CD4-positive, alpha-beta T cell treated with Interleukin-6 at 100 ng/mL for 8 hours (primary cell): ENCODE measurements around the gene TBXAS1.
"Not testable (repeated sequence)": the region's sequence is repeated elsewhere in the genome, so short reads cannot be mapped to it uniquely, and the experiment has no call there.

Experiments
- DNase-seq: peaks from one replicate; pipeline ENCODE4 v3.0.0-alpha.2; 2020; ENCODE audit warnings: mixed read lengths, low spot score

The TBXAS1 gene

GRCh38 chr7:139825666-139826290, 3.3 kb upstream of the TBXAS1 start:
- no peak for DNase-seq

GRCh38 chr7:139827042-139827441, 2.0 kb upstream of the TBXAS1 start:
- no peak for DNase-seq

- no peak for DNase-seq
Measured at GRCh38 chr7:139828446-139828845, 618 bp upstream of the TBXAS1 start.

GRCh38 chr7:139829775-139830117, 682 bp downstream of the TBXAS1 start:
- no peak for DNase-seq

- DNase-seq = no peak
Measured at GRCh38 chr7:139830292-139830691, 1.2 kb downstream of the TBXAS1 start.

- no peak for DNase-seq
Measured at GRCh38 chr7:139830782-139831501, 1.9 kb downstream of the TBXAS1 start.

GRCh38 chr7:139835848-139836247, 6.8 kb downstream of the TBXAS1 start:
- DNase-seq = not testable (repeated sequence)

GRCh38 chr7:139837291-139837690, 8.2 kb downstream of the TBXAS1 start:
- not testable (repeated sequence) for DNase-seq

- no peak for DNase-seq
Measured at GRCh38 chr7:139838276-139838675, 9.2 kb downstream of the TBXAS1 start.

- DNase-seq = no peak
Measured at GRCh38 chr7:139838876-139839275, 9.8 kb downstream of the TBXAS1 start.

- DNase-seq = no peak
Measured at GRCh38 chr7:139840776-139841175, 11.7 kb downstream of the TBXAS1 start.

- DNase-seq = no peak
Measured at GRCh38 chr7:139842401-139843210, 13.5 kb downstream of the TBXAS1 start.

GRCh38 chr7:139843211-139843537, 14.1 kb downstream of the TBXAS1 start:
- not testable (repeated sequence) for DNase-seq

GRCh38 chr7:139844779-139845442, 15.8 kb downstream of the TBXAS1 start:
- DNase-seq = no peak

- no peak for DNase-seq
Measured at GRCh38 chr7:139845443-139845805, 16.4 kb downstream of the TBXAS1 start.

GRCh38 chr7:139846297-139846696, 17.2 kb downstream of the TBXAS1 start:
- DNase-seq = no peak

GRCh38 chr7:139848274-139848673, 19.2 kb downstream of the TBXAS1 start:
- DNase-seq = no peak

- no peak for DNase-seq
Measured at GRCh38 chr7:139850906-139851305, 21.8 kb downstream of the TBXAS1 start.

- no peak for DNase-seq
Measured at GRCh38 chr7:139851770-139852481, 22.9 kb downstream of the TBXAS1 start.

- DNase-seq = no peak
Measured at GRCh38 chr7:139852482-139852845, 23.4 kb downstream of the TBXAS1 start.

- no peak for DNase-seq
Measured at GRCh38 chr7:139853506-139854123, 24.6 kb downstream of the TBXAS1 start.

GRCh38 chr7:139854124-139854511, 25.1 kb downstream of the TBXAS1 start:
- DNase-seq = no peak
